Measurements from ENCODE around the gene MIEN1. TPM values are rescaled to one million over a fixed set of nuclear protein-coding genes. Genes with fewer than 3 reads are reported as not detected.

MIEN1 gene
- total RNA-seq, 1 experiment from 2014 or later = 50.8 TPM

DNA sequence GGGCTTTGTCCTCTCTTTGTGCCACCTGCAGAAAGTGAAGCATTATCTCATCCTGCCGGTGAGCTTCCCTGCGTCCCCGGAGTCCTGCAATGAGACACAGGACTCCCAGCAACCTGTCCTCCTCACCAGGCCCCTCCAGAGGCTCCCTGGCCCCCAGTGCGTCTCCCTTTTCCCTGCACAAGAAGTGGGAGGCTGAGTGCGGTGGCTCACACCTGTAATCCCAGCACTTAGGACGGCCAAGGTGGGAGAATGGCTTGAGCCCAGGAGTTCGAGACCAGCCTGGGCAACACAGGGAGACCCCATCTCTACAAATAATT lies 15.8 kb upstream of the MIEN1 start:
- no peak overlapping the region for H3K27ac Mint-ChIP-seq
- Histone ChIP-seq H2AFZ (ENCODE audit: low read length) (no peak overlapping the region), H3K27me3 (ENCODE audit: insufficient read depth, low read length) (no peaks in the 10 kb centered on the region), H2BK20ac (ENCODE audit: low read depth, low read length, poor library complexity, severe bottlenecking) (no peak overlapping the region), H4K5ac (ENCODE audit: insufficient read length, low read depth, low read length) (no peak overlapping the region), H2AK5ac (ENCODE audit: insufficient read length, low read length) (no peak overlapping the region), H2BK12ac (ENCODE audit: insufficient read length, low read depth, low read length) (no peak overlapping the region), H3K23me2 (ENCODE audit: insufficient read length, low read depth, low read length, poor library complexity, severe bottlenecking) (no peaks in the 10 kb centered on the region), H3K14ac (ENCODE audit: insufficient read depth, low read length) (no peak overlapping the region), H3K4ac (ENCODE audit: low read depth, low read length) (no peak overlapping the region), H3K4me1 (ENCODE audit: insufficient read depth, low read length) (peaks cover under 1% of the 10 kb centered on the region; the same call in 1 of the 2 replicates), H3K4me2 (ENCODE audit: insufficient read depth, insufficient read length, low read length) (no peak overlapping the region), H4K8ac (replicated peaks; ENCODE audit: insufficient read length, low read depth, low read length) (no peak overlapping the region), H3K79me1 (ENCODE audit: insufficient read depth, low read depth, low read length, poor library complexity, severe bottlenecking) (no peaks in the 10 kb centered on the region), H2BK15ac (ENCODE audit: low read depth, low read length) (no peak overlapping the region), H3K56ac (ENCODE audit: insufficient read length, low read depth, low read length) (no peak overlapping the region), H3K23ac (ENCODE audit: insufficient read length, low read depth, low read length) (no peak overlapping the region), H3T11ph (ENCODE audit: low read length) (no peak overlapping the region), H4K91ac (ENCODE audit: insufficient read length, low read depth, low read length) (no peak overlapping the region), H2BK120ac (ENCODE audit: low read depth, low read length, poor library complexity, severe bottlenecking) (no peak overlapping the region), H3K79me2 (ENCODE audit: insufficient read depth, low read length) (peaks cover 2% of the 10 kb centered on the region; the same call in 1 of the 2 replicates), H3K9me3 (ENCODE audit: control insufficient read depth, low read depth, low read length) (no peaks in the 10 kb centered on the region), H3K27ac (ENCODE audit: insufficient read length, low read depth, low read length) (no peak overlapping the region), H3K18ac (ENCODE audit: insufficient read length, low read depth, low read length) (no peak overlapping the region), H4K20me1 (ENCODE audit: control insufficient read depth, insufficient read depth, insufficient read length) (no peaks in the 10 kb centered on the region), H3K9ac (ENCODE audit: extremely low read depth, insufficient read length, low read length) (no peak overlapping the region), H2BK5ac (ENCODE audit: insufficient read length, low read length) (no peak overlapping the region)
- TF ChIP-seq, protein P1, sequence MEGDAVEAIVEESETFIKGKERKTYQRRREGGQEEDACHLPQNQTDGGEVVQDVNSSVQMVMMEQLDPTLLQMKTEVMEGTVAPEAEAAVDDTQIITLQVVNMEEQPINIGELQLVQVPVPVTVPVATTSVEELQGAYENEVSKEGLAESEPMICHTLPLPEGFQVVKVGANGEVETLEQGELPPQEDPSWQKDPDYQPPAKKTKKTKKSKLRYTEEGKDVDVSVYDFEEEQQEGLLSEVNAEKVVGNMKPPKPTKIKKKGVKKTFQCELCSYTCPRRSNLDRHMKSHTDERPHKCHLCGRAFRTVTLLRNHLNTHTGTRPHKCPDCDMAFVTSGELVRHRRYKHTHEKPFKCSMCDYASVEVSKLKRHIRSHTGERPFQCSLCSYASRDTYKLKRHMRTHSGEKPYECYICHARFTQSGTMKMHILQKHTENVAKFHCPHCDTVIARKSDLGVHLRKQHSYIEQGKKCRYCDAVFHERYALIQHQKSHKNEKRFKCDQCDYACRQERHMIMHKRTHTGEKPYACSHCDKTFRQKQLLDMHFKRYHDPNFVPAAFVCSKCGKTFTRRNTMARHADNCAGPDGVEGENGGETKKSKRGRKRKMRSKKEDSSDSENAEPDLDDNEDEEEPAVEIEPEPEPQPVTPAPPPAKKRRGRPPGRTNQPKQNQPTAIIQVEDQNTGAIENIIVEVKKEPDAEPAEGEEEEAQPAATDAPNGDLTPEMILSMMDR (conservative IDR thresholded peaks at IDR 0.05) = no peak
- peaks cover 13 to 57% (median 50%) of the 10 kb centered on the region in 3 experiments; a peak in 6 of 7 replicates for H3K36me3 Mint-ChIP-seq (ENCODE audit: insufficient read depth in 1 of 3, low read depth in 3 of 3)
- no peaks in the 10 kb centered on the region for H3K27me3 Mint-ChIP-seq (ENCODE audit: low read depth)
- no peak overlapping the region for H3K4me3 Mint-ChIP-seq
- no peak for DNase-seq
- no CpG with 5 or more reads among the region's 7 CpGs for WGBS (ENCODE audit: extremely low coverage, insufficient read length, low lambda C conversion rate)
- no peaks in the 10 kb centered on the region for H3K9me3 Mint-ChIP-seq
- H3K4me1 Mint-ChIP-seq = peaks cover 9 to 12% of the 10 kb centered on the region in 2 experiments

Measured in H9 (cell line).